HG02678 (cell line): ENCODE results near the gene COG6.

ENCODE experiments used
- ATAC-seq: cut with Tn5 transposase; IDR thresholded peaks from one replicate; pipeline ENCODE4 v1.9.1; 2021; ENCODE audit warnings: mild to moderate bottlenecking, moderate library complexity; ENCODE audit not compliant: unreplicated experiment

The COG6 gene

GRCh38 chr13:39767791-39768517, 112.5 kb downstream of the COG6 start:
- no peak for ATAC-seq

- no peak for ATAC-seq
Measured at GRCh38 chr13:39768962-39769361, 113.5 kb downstream of the COG6 start.

- no peak for ATAC-seq
Measured at GRCh38 chr13:39770221-39771090, 115.0 kb downstream of the COG6 start.

- ATAC-seq = no peak
Measured at GRCh38 chr13:39773833-39774232, 118.4 kb downstream of the COG6 start.

- ATAC-seq = no peak
Measured at GRCh38 chr13:39776439-39776838, 121.0 kb downstream of the COG6 start.

GRCh38 chr13:39777021-39777420, 121.6 kb downstream of the COG6 start:
- ATAC-seq = no peak

GRCh38 chr13:39777527-39778061, 122.1 kb downstream of the COG6 start:
- ATAC-seq = no peak

- no peak for ATAC-seq
Measured at GRCh38 chr13:39779337-39780265, 124.1 kb downstream of the COG6 start.

GRCh38 chr13:39780711-39781110, 125.2 kb downstream of the COG6 start:
- ATAC-seq = no peak

GRCh38 chr13:39781381-39781780, 125.9 kb downstream of the COG6 start:
- no peak for ATAC-seq

GRCh38 chr13:39783051-39783450, 127.6 kb downstream of the COG6 start:
- no peak for ATAC-seq

- no peak for ATAC-seq
Measured at GRCh38 chr13:39784347-39784746, 128.9 kb downstream of the COG6 start.

GRCh38 chr13:39786091-39786490, 130.6 kb downstream of the COG6 start:
- no peak for ATAC-seq

- ATAC-seq = no peak
Measured at GRCh38 chr13:39787086-39787487, 131.6 kb downstream of the COG6 start.

- no peak for ATAC-seq
Measured at GRCh38 chr13:39788102-39788501, 132.6 kb downstream of the COG6 start.

GRCh38 chr13:39789451-39789850, 134.0 kb downstream of the COG6 start:
- no peak for ATAC-seq
